Erythroblast (primary cell): Measurements from ENCODE around the gene CSTPP1.

Experiments used
- GATA1 ChIP-seq: IDR thresholded peaks from 2 replicates; pipeline ENCODE4 v1.6.1; 2011; ENCODE audit warnings: low read depth, mild to moderate bottlenecking, control low read depth, low read length, moderate library complexity
- POLR2A ChIP-seq: IDR thresholded peaks from 2 replicates; pipeline ENCODE4 v1.6.1; 2011; ENCODE audit warnings: mild to moderate bottlenecking, low read length

DNA sequence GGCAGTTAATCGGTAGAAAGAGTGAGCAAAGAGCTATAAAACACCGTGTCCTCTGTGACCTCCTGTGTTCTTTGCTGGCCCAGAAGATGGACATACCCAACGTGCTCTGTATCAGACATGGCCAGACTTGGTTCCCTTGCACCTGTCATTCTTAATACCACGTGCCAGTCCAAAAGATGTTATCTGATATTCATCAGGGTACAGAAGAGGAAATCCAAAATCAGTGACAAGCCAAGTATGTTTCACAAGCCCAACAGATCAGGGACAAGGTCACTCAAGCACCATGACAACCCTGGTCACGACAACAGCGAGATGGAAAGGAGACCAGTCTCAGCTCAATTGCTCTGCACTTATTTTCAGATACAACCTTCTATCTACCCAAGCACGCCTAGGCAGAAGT is 21.7 kb upstream of the CSTPP1 start:
- TF ChIP-seq POLR2A = no peak
- no peak for TF ChIP-seq GATA1
